Heart left ventricle (tissue), 13 donors: ENCODE measurements around the gene PLCB2.

ENCODE experiments used
- CTCF ChIP-seq, 12 donors: fragments of 200-600 bp; sonication (generic) in 4 of 12; IDR thresholded peaks; one replicate each; pipeline versions ENCODE4 v1.5.0 to v1.8.0; 2018 to 2022; ENCODE audit warnings: antibody characterized with exemption in 12 of 12, mild to moderate bottlenecking in 5 of 12
- POLR2A ChIP-seq, 2 donors: fragments of 450-650 bp; IDR thresholded peaks; one replicate each; pipeline ENCODE4 v1.6.1; 2017; ENCODE audit warnings: antibody characterized with exemption in 2 of 2, mild to moderate bottlenecking in 2 of 2, moderate library complexity in 2 of 2
- donor health status: ischemic (EF 13 %, LVEDD 7.1; RV severe dilation, severe dysfunction).
- donor health status: DM: no; HTN: yes; CAD: no.
- donor health status: DM: no; HTN: no; CAD: no.
- donor health status: ischemic (EF 25% LVEDD 6.9; RV normal size, moderate dysfunction).
- donor health status: ischemic (EF 25% LVEDD 5.7; RV mildly dilated, moderate dysfunction).
- donor health status: ischemic (EF 35%, LVEDD 5.7; RV mildly dilated, moderate dysfunction).
- donor health status: nonischemic (EF 11% LVEDD 7.7; RV severe dilation, severe dysfunction).
- donor health status: DM: yes; HTN: yes; CAD: no.
- donor health status: PGD.
- donor health status: ischemic (EF 29% LVEDD 5.4; RV normal size, mild dysfunction).
- donor health status: nonischemic (EF 23%, LVEDD 6.1; RV moderate dilation, normal function).

GRCh38 chr15:40306371-40306770, 1.4 kb downstream of the PLCB2 start:
- no peak for TF ChIP-seq POLR2A (IDR thresholded peaks at IDR 0.05)
- TF ChIP-seq CTCF (IDR thresholded peaks at IDR 0.05): no peak
